Lower lobe of right lung (tissue), 2 donors: ENCODE measurements around the gene NPTX1. TPM values are rescaled to one million over a fixed set of nuclear protein-coding genes. Genes with fewer than 3 reads are reported as not detected.
A peak's percentile ranks its signal among the peaks of the same experiment; 100 is the strongest.

Experiments
- ATAC-seq, 2 donors: fragments of 200-7000 bp; cut with Tn5 transposase; one replicate each; pipeline ENCODE4 v1.9.1; 2020 to 2022; ENCODE audit warnings: mild to moderate bottlenecking in 2 of 2, moderate library complexity in 2 of 2
- DNase-seq: peaks from one replicate; pipeline ENCODE4 v3.0.0-alpha.2; 2020
- H3K27ac ChIP-seq: fragments of 200-600 bp; one replicate; pipeline ENCODE4 v1.8.0; 2022
- H3K27me3 ChIP-seq: fragments of 200-600 bp; one replicate; pipeline ENCODE4 v1.8.0; 2022; ENCODE audit warnings: low read depth
- H3K36me3 ChIP-seq: fragments of 200-600 bp; one replicate; pipeline ENCODE4 v1.8.0; 2022; ENCODE audit warnings: mild to moderate bottlenecking
- H3K4me1 ChIP-seq: fragments of 200-600 bp; one replicate; pipeline ENCODE4 v1.8.0; 2022
- H3K4me3 ChIP-seq: fragments of 200-600 bp; one replicate; pipeline ENCODE4 v1.8.0; 2022; ENCODE audit warnings: mild to moderate bottlenecking
- H3K9me3 ChIP-seq: fragments of 200-600 bp; one replicate; pipeline ENCODE4 v1.8.0; 2022
- intact Hi-C: fragments of 100-400 bp; cut with DNase I; formaldehyde crosslinking; loops from one replicate; pipeline ENCODE4 v1.11.0; 2022
- total RNA-seq: library from RNA; stranded (reverse); fragmentation: NEBNext Ultra II Directional; extraction: Animal tissue kit (Norgen Biotek cat#: 25700); gene quantifications from one replicate; pipeline ENCODE4 v1.2.1, GENCODE V29; 2021
- TF ChIP-seq, protein P1 (sequence below): fragments of 200-600 bp; IDR thresholded peaks from one replicate; pipeline ENCODE4 v1.8.0; 2022; ENCODE audit warnings: antibody characterized with exemption, mild to moderate bottlenecking
- donor health status: DM: no; HTN: yes; CAD: no; lungs with severe emphysema.

Gene NPTX1
- total RNA-seq, 1 donor from 2014 or later = 2.1 TPM

DNA sequence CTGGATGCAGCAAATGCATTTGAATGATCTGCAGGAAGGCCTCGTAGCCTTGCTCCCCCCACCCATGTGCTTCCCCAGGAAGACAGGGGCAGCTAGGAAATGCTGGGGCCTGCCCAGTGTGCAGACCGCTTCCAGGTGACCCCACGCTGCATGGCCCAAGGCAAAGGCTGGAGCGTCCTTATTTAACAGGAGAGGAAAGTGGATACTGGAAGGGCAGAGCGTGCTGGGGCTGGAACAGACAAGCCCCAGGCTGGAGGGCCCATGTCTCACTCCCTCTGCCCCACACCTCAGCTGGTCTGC is 26.1 kb upstream of the NPTX1 start:
- no peaks in the 10 kb centered on the region for H3K36me3 ChIP-seq
- H3K9me3 ChIP-seq = no peaks in the 10 kb centered on the region
- no peak for DNase-seq
- TF ChIP-seq, protein P1, sequence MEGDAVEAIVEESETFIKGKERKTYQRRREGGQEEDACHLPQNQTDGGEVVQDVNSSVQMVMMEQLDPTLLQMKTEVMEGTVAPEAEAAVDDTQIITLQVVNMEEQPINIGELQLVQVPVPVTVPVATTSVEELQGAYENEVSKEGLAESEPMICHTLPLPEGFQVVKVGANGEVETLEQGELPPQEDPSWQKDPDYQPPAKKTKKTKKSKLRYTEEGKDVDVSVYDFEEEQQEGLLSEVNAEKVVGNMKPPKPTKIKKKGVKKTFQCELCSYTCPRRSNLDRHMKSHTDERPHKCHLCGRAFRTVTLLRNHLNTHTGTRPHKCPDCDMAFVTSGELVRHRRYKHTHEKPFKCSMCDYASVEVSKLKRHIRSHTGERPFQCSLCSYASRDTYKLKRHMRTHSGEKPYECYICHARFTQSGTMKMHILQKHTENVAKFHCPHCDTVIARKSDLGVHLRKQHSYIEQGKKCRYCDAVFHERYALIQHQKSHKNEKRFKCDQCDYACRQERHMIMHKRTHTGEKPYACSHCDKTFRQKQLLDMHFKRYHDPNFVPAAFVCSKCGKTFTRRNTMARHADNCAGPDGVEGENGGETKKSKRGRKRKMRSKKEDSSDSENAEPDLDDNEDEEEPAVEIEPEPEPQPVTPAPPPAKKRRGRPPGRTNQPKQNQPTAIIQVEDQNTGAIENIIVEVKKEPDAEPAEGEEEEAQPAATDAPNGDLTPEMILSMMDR = no peak
- peaks cover 8% of the 10 kb centered on the region for H3K4me1 ChIP-seq
- H3K27me3 ChIP-seq = peaks cover 9% of the 10 kb centered on the region
- no peak for ATAC-seq
- H3K4me3 ChIP-seq = no peak overlapping the region
- no peak overlapping the region for H3K27ac ChIP-seq
- intact Hi-C loops = no loop called here

DNA sequence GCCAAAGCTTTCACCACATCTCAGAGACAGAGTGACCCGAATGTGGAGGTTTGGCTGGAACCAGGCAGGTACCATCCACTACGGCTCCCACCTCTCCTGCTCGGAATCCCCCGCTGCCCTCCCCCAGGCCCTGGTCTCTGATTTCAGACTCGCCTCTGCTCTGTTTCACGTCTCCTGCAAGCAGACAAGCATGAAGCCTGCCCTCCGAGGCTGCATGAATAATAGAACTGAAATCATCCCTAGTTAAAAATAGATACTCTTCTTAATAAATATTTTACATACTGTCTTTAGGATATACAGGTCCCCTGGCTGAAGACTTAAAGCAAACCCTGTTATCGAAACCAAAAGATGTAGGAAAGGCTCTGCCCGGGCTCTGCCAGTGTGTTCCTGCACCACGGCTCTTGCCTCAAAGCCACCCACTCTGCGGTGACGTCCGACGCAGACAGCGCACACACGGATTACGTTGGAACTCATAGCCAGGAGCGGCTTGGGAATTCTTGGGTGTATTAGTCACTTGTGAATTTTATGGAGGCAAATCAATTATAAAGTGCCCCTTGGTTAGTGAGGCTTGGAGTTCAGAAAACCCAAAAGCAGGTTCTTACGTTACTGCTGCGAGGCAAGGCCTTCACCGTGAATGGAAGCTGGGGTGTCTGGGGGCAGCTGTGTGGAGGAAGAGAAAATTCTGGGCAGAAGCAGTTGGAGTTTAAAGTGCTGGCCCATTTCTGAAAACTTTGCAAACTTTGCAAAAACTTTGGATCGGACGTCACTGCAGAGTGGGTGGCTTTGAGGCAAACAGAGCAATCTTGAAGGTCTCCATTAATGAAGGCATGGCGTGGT is 25.6 kb upstream of the NPTX1 start:
- no peaks in the 10 kb centered on the region for H3K9me3 ChIP-seq
- TF ChIP-seq, protein P1 = no peak
- H3K4me1 ChIP-seq = peaks cover 8% of the 10 kb centered on the region
- peaks cover 9% of the 10 kb centered on the region for H3K27me3 ChIP-seq
- DNase-seq (no peak), ATAC-seq (no peak)
- no peak overlapping the region for H3K27ac ChIP-seq
- intact Hi-C loops = no loop called here
- H3K36me3 ChIP-seq = no peaks in the 10 kb centered on the region
- H3K4me3 ChIP-seq = no peak overlapping the region

DNA sequence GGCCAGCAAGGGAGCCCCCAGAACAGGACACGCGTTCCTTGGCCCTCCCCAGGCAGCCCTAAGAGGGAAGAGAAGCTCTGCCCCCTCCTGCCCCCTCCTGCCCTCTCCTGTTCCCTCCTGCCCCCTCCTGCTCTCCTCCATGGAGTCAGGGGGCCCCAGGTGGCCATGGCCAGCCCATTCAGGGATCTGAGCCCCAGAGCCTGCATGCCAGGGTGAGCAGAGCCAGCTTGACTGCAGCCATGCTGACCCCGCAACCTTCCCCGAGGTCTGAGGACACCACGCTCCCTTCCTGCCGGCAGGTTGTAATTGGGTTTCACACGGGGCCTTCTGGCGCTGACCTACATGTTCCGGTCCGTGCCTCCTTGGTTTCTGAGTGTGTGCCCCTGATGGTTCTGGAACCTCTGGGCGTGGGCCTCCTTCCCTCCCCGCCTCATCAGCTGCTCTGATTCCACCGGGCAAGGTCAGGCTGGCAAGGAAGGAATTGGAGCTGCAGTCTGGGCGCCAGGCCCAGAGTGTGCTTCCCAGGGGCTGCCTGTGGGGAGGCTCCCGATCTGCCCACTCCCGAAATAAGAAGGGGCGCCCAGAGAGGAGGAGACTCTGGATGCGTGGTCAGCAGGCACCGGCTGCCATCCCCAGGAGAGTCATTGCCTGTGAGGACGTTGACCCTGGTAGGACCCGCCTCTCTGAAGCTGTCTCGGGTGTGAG is 23.7 kb upstream of the NPTX1 start:
- DNase-seq (no peak), ATAC-seq (no peak)
- Histone ChIP-seq H3K27ac (no peak overlapping the region), H3K27me3 (peaks cover 9% of the 10 kb centered on the region), H3K9me3 (no peaks in the 10 kb centered on the region), H3K4me1 (peaks cover 8% of the 10 kb centered on the region), H3K36me3 (no peaks in the 10 kb centered on the region), H3K4me3 (no peak overlapping the region)
- TF ChIP-seq, protein P1 = no peak
- intact Hi-C loops = no loop called here

DNA sequence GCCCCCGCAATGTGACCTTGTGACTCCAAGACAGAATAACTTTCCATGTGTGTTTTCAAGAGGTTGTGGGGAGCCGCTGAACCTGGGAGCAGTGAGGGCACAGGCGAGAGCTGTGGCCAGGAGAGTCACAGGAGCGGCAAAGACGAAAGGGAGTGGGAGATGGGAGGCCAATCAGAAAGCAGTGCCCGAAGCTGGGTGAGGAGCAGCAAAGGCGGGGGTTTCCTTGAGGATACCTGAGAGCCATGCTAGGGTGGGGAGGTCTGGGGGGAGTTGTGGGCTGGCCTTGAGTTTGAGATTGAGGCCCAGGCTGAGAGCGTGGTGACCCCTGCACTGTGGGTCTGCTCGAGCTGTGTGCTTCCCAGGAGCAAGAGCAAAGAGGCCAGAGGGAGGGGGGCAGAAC is 23.2 kb upstream of the NPTX1 start:
- Histone ChIP-seq H3K27ac (no peak overlapping the region), H3K9me3 (no peaks in the 10 kb centered on the region), H3K36me3 (no peaks in the 10 kb centered on the region), H3K4me3 (no peak overlapping the region), H3K27me3 (peaks cover 9% of the 10 kb centered on the region), H3K4me1 (peaks cover 8% of the 10 kb centered on the region)
- DNase-seq (no peak), ATAC-seq (peak in 1 of 2 donors; percentile 5)
- TF ChIP-seq, protein P1 = no peak
- intact Hi-C loops = no loop called here

DNA sequence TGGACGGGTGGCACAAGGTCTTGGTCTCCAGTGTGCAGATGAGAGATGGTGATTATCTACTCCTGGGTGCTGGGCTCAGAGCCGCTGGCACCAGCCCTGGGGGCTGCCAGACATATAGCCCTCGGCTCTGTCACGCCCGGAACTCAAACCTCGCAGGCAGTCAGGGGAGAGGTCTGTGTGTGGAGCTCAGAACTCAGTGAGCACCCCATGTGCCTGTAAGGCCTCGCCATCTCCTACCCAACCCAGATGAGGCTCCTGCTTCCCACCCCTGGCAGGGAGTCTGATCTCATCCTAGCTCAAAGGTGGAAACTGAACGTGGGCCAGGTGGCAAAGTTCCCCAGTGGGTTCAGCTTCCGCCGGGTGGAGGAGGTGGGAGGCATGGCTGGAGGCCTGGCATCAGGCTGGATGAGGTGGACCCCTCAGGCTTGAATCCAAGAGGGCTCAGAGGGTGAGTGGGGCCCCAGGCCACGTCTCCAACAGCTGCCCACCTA is 22.6 kb upstream of the NPTX1 start:
- DNase-seq = no peak
- no peak overlapping the region for H3K4me3 ChIP-seq
- H3K9me3 ChIP-seq = no peaks in the 10 kb centered on the region
- intact Hi-C loops = no loop called here
- TF ChIP-seq, protein P1 = no peak
- H3K4me1 ChIP-seq = peaks cover 8% of the 10 kb centered on the region
- no peaks in the 10 kb centered on the region for H3K36me3 ChIP-seq
- H3K27me3 ChIP-seq = peaks cover 9% of the 10 kb centered on the region
- no peak for ATAC-seq
- no peak overlapping the region for H3K27ac ChIP-seq
